Spleen (tissue), 11 donors: ENCODE results near the gene MUSTN1. TPM values are rescaled to one million over a fixed set of nuclear protein-coding genes. Genes with fewer than 3 reads are reported as not detected.

Experiments used
- DNase-seq: peaks from one replicate; pipeline ENCODE4 v3.0.0-alpha.2; 2020
- H3K27ac ChIP-seq, 8 donors: fragments of 200-600 bp; sonication (generic) in 7 of 8; 1 replicate in 4 of 8; 2 replicates in 4 of 8; pipeline versions ENCODE4 v1.5.0 to v1.8.0; 2016 to 2021; ENCODE audit warnings: inconsistent platforms in 4 of 8, mild to moderate bottlenecking in 4 of 8, moderate library complexity in 1 of 8
- H3K27me3 ChIP-seq, 7 donors: fragments of 200-600 bp; sonication (generic) in 6 of 7; replicated peaks in 1 of 7; 1 replicate in 4 of 7; 2 replicates in 3 of 7; pipeline versions ENCODE4 v1.5.0 to v1.8.0; 2016 to 2021; ENCODE audit warnings: inconsistent platforms in 3 of 7, mild to moderate bottlenecking in 1 of 7
- H3K36me3 ChIP-seq, 6 donors: fragments of 200-600 bp; sonication (generic) in 5 of 6; 1 replicate in 4 of 6; 2 replicates in 2 of 6; pipeline versions ENCODE4 v1.5.0 to v1.8.0; 2016 to 2021; ENCODE audit warnings: inconsistent platforms in 2 of 6
- H3K4me1 ChIP-seq, 6 donors: fragments of 200-600 bp; sonication (generic) in 5 of 6; 1 replicate in 3 of 6; 2 replicates in 3 of 6; pipeline versions ENCODE4 v1.5.0 to v1.8.0; 2016 to 2021; ENCODE audit warnings: inconsistent platforms in 3 of 6
- H3K4me3 ChIP-seq, 8 donors: fragments of 200-600 bp; sonication (generic) in 7 of 8; 1 replicate in 4 of 8; 2 replicates in 4 of 8; pipeline versions ENCODE4 v1.5.0 to v1.8.0; 2016 to 2021; ENCODE audit warnings: inconsistent platforms in 4 of 8, mild to moderate bottlenecking in 4 of 8, moderate library complexity in 2 of 8
- H3K9me3 ChIP-seq, 8 donors: fragments of 200-600 bp; sonication (generic) in 7 of 8; 1 replicate in 4 of 8; 2 replicates in 4 of 8; pipeline versions ENCODE4 v1.5.0 to v1.8.0; 2016 to 2021; ENCODE audit warnings: inconsistent platforms in 4 of 8
- CTCF ChIP-seq, 11 experiments: fragments of 200-600 bp in 7 of 11; fragments of 450-650 bp in 4 of 11; sonication (generic) in 4 of 11; IDR thresholded peaks in 8 of 11; conservative IDR thresholded peaks in 3 of 11; 1 replicate in 7 of 11; 2 replicates in 4 of 11; pipeline versions ENCODE4 v1.4.0 to v1.8.0; 2016 to 2021; ENCODE audit warnings: antibody characterized with exemption in 11 of 11, inconsistent platforms in 4 of 11, mild to moderate bottlenecking in 1 of 11
- POLR2A ChIP-seq, 3 donors: fragments of 450-650 bp; IDR thresholded peaks; one replicate each; pipeline ENCODE4 v1.5.1; 2017; ENCODE audit warnings: antibody characterized with exemption in 3 of 3, mild to moderate bottlenecking in 1 of 3
- POLR2AphosphoS5 ChIP-seq, 3 donors: sonication (generic); formaldehyde crosslinking; IDR thresholded peaks; one replicate each; pipeline ENCODE4 v1.5.1; 2017; ENCODE audit warnings: antibody characterized with exemption in 3 of 3
- WGBS, 5 donors: extraction: QIAGEN DNeasy Blood & Tissue Kit in 3 of 5; methylation state at CpG; one replicate each; pipeline versions ENCODE4 v1.1.5 to v1.1.7; 2013 to 2018; 5-methylcytosine and 5-hydroxymethylcytosine counted together
- intact Hi-C: fragments of 100-400 bp; cut with DNase I; formaldehyde crosslinking; loops from one replicate; pipeline ENCODE4 v1.15.0; 2023; ENCODE audit warnings: low total_unique reads
- polyA plus RNA-seq, 3 donors: library from polyadenylated mRNA; stranded (reverse); fragments of 200-250 nt; gene quantifications; one replicate each; pipeline ENCODE4 v1.2.1, GENCODE V29; 2013
- total RNA-seq, 7 donors: library from RNA; depleted of rRNA in 3 of 7; stranded (reverse); fragments of >200 nt in 3 of 7; fragmentation: NEBNext Ultra II Directional in 4 of 7; extraction: Animal tissue kit (Norgen Biotek cat#: 25700) in 4 of 7; gene quantifications; one replicate each; pipeline versions ENCODE4 v1.1.0 to v1.2.1, GENCODE V29; 2016 to 2021
- donor health status: healthy with polysubstance abuse.
- donor health status: DM: no; HTN: no; CAD: no; lungs with moderate emphysema.
- donor health status: DM: no; HTN: no; CAD: no.
- donor health status: Bipolar disorder and iron deficiency.
- donor health status: healthy.
- donor health status: DM: no; HTN: no; CAD: no.
- donor health status: DM: yes; HTN: yes; CAD: no.

Gene MUSTN1
- total and polyA plus RNA-seq, 10 donors, result 2.5 to 17.8 (median 5.4) TPM; not detected in 2

GRCh38 chr3:52849656-52850055, 14.8 kb upstream of the MUSTN1 start:
- intact Hi-C loops, result no loop called here
- DNase-seq, result peak; percentile 47
- Histone ChIP-seq H3K9me3 (no peaks in the 10 kb centered on the region), H3K27me3 (no peaks in the 10 kb centered on the region), H3K4me1 (peaks cover 0 to 25% (median 8%) of the 10 kb centered on the region in 6 donors), H3K36me3 (peaks cover 0 to 86% (median 56%) of the 10 kb centered on the region in 6 donors), H3K27ac (no peak overlapping the region), H3K4me3 (no peak overlapping the region)
- TF ChIP-seq CTCF (IDR thresholded peaks at IDR 0.05 in 8 of 11, conservative IDR thresholded peaks at IDR 0.05 in 3 of 11) (no peak), POLR2AphosphoS5 (IDR thresholded peaks at IDR 0.05) (peak in 1 of 3 donors; percentile 45)
- 95 to 97% (median 97%) methylated on average over 14 to 15 of the region's 15 CpGs for WGBS, 5 donors

GRCh38 chr3:52848617-52849016, 13.8 kb upstream of the MUSTN1 start:
- Histone ChIP-seq H3K9me3 (no peaks in the 10 kb centered on the region), H3K36me3 (peaks cover 0 to 86% (median 56%) of the 10 kb centered on the region in 6 donors), H3K27me3 (no peaks in the 10 kb centered on the region), H3K27ac (no peak overlapping the region), H3K4me3 (no peak overlapping the region), H3K4me1 (peaks cover 0 to 36% (median 9%) of the 10 kb centered on the region in 6 donors)
- 81 to 97% (median 91%) methylated on average over 6 to 7 of the region's 7 CpGs for WGBS, 5 donors
- TF ChIP-seq CTCF (IDR thresholded peaks at IDR 0.05 in 8 of 11, conservative IDR thresholded peaks at IDR 0.05 in 3 of 11) (no peak), POLR2A (IDR thresholded peaks at IDR 0.05) (no peak), POLR2AphosphoS5 (IDR thresholded peaks at IDR 0.05) (no peak)
- intact Hi-C loops, result no loop called here
- peak; percentile 38 for DNase-seq

- peak; percentile 33 for DNase-seq
- 91 to 95% (median 93%) methylated on average over 7 of the region's 7 CpGs for WGBS, 5 donors
- intact Hi-C loops, result no loop called here
- Histone ChIP-seq H3K4me1 (peaks cover 0 to 43% (median 9%) of the 10 kb centered on the region in 6 donors), H3K27me3 (no peaks in the 10 kb centered on the region), H3K36me3 (peaks cover 0 to 86% (median 56%) of the 10 kb centered on the region in 6 donors), H3K4me3 (no peak overlapping the region), H3K27ac (no peak overlapping the region), H3K9me3 (no peaks in the 10 kb centered on the region)
- TF ChIP-seq POLR2A (IDR thresholded peaks at IDR 0.05) (no peak), CTCF (IDR thresholded peaks at IDR 0.05 in 8 of 11, conservative IDR thresholded peaks at IDR 0.05 in 3 of 11) (no peak), POLR2AphosphoS5 (IDR thresholded peaks at IDR 0.05) (no peak)
These were observed 12.9 kb upstream of the MUSTN1 start for GRCh38 chr3:52847726-52848125.

- 85 to 96% (median 94%) methylated on average over 6 of the region's 6 CpGs for WGBS, 5 donors
- no peak overlapping the region for H3K27ac ChIP-seq
- H3K9me3 ChIP-seq, result no peaks in the 10 kb centered on the region
- TF ChIP-seq POLR2A (IDR thresholded peaks at IDR 0.05), result no peak
- no peak for TF ChIP-seq POLR2AphosphoS5 (IDR thresholded peaks at IDR 0.05)
- no peak for TF ChIP-seq CTCF (IDR thresholded peaks at IDR 0.05 in 8 of 11, conservative IDR thresholded peaks at IDR 0.05 in 3 of 11)
- peaks cover 0 to 48% (median 9%) of the 10 kb centered on the region in 6 donors for H3K4me1 ChIP-seq
- intact Hi-C loops, result no loop called here
- DNase-seq, result peak; percentile 29
- no peaks in the 10 kb centered on the region for H3K27me3 ChIP-seq
- H3K36me3 ChIP-seq, result peaks cover 0 to 86% (median 57%) of the 10 kb centered on the region in 6 donors
- no peak overlapping the region for H3K4me3 ChIP-seq
These were observed 12.4 kb upstream of the MUSTN1 start for GRCh38 chr3:52847241-52847640.
